Psoas muscle (tissue), 8 donors: ENCODE measurements around the gene KIRREL1. TPM values are rescaled to one million over a fixed set of nuclear protein-coding genes. Genes with fewer than 3 reads are reported as not detected.

Experiments
- ATAC-seq, 4 donors: fragments of 200-7000 bp; cut with Tn5 transposase; one replicate each; pipeline ENCODE4 v1.9.1; 2020; ENCODE audit warnings: moderate library complexity in 3 of 4, mild to moderate bottlenecking in 2 of 4
- DNase-seq, 2 donors: peaks; one replicate each; pipeline ENCODE4 v3.0.0-alpha.2; 2020
- H3K27ac ChIP-seq: fragments of 200-600 bp; one replicate; pipeline ENCODE4 v1.8.0; 2022
- H3K27me3 ChIP-seq, 3 donors: fragments of 200-600 bp in 1 of 3; one replicate each; pipeline versions ENCODE4 v1.6.1 to v1.8.0; 2013 to 2022; ENCODE audit warnings: low read length in 2 of 3, mild to moderate bottlenecking in 2 of 3, moderate library complexity in 1 of 3; ENCODE audit not compliant: insufficient read depth in 3 of 3
- H3K36me3 ChIP-seq, 2 donors: fragments of 200-600 bp in 1 of 2; one replicate each; pipeline versions ENCODE4 v1.6.1 to v1.8.0; 2013 to 2022; ENCODE audit warnings: low read depth in 1 of 2, mild to moderate bottlenecking in 1 of 2, moderate library complexity in 1 of 2; ENCODE audit not compliant: insufficient read depth in 1 of 2
- H3K4me1 ChIP-seq: fragments of 200-600 bp; one replicate; pipeline ENCODE4 v1.8.0; 2022
- H3K4me3 ChIP-seq: fragments of 200-600 bp; one replicate; pipeline ENCODE4 v1.8.0; 2022; ENCODE audit warnings: mild to moderate bottlenecking
- H3K9me3 ChIP-seq: fragments of 200-600 bp; one replicate; pipeline ENCODE4 v1.8.0; 2022
- WGBS, 3 donors: extraction: QIAGEN DNeasy Blood & Tissue Kit; methylation state at CpG; one replicate each; pipeline versions ENCODE4 v1.1.6 to v1.1.7; 2013; 5-methylcytosine and 5-hydroxymethylcytosine counted together
- intact Hi-C, 2 donors: fragments of 100-400 bp; cut with DNase I; formaldehyde crosslinking; loops; one replicate each; pipeline versions ENCODE4 v1.11.0 to v1.14.2; 2022
- polyA plus RNA-seq, 3 donors: library from polyadenylated mRNA; stranded (reverse); fragments of 200-250 nt; gene quantifications; one replicate each; pipeline ENCODE4 v1.2.3, GENCODE V29; 2013
- total RNA-seq, 4 donors: library from RNA; stranded (reverse); fragmentation: NEBNext Ultra II Directional in 2 of 4; extraction: Animal tissue kit (Norgen Biotek cat#: 25700) in 2 of 4; gene quantifications; one replicate each; pipeline versions ENCODE4 v1.2.1 to v1.2.4, GENCODE V29; 2021 to 2023
- TF ChIP-seq, protein P1 (sequence below): fragments of 200-600 bp; IDR thresholded peaks from one replicate; pipeline ENCODE4 v1.8.0; 2022; ENCODE audit warnings: antibody characterized with exemption
- donor health status: healthy with polysubstance abuse.
- donor health status: DM: no; HTN: no; CAD: no; lungs with moderate emphysema.
- donor health status: Bipolar disorder and iron deficiency.
- donor health status: healthy.
- donor health status: DM: yes; HTN: yes; CAD: no.
- donor health status: DM: no; HTN: no; CAD: no.
- donor health status: DM: no; HTN: no; CAD: no.
- donor health status: DM: yes; HTN: yes; CAD: no.

The KIRREL1 gene
- total and polyA plus RNA-seq, 7 donors = 1.3 to 7.6 (median 4.3) TPM

- intact Hi-C loops = no loop called here
- no peak for DNase-seq
- no peak overlapping the region for H3K4me3 ChIP-seq
- peaks cover 0 to 10% (median 0%) of the 10 kb centered on the region in 3 donors for H3K27me3 ChIP-seq
- WGBS, 3 donors = 64 to 75% (median 68%) methylated on average over 10 of the region's 10 CpGs
- TF ChIP-seq, protein P1, sequence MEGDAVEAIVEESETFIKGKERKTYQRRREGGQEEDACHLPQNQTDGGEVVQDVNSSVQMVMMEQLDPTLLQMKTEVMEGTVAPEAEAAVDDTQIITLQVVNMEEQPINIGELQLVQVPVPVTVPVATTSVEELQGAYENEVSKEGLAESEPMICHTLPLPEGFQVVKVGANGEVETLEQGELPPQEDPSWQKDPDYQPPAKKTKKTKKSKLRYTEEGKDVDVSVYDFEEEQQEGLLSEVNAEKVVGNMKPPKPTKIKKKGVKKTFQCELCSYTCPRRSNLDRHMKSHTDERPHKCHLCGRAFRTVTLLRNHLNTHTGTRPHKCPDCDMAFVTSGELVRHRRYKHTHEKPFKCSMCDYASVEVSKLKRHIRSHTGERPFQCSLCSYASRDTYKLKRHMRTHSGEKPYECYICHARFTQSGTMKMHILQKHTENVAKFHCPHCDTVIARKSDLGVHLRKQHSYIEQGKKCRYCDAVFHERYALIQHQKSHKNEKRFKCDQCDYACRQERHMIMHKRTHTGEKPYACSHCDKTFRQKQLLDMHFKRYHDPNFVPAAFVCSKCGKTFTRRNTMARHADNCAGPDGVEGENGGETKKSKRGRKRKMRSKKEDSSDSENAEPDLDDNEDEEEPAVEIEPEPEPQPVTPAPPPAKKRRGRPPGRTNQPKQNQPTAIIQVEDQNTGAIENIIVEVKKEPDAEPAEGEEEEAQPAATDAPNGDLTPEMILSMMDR = no peak
- H3K4me1 ChIP-seq = peaks cover 21% of the 10 kb centered on the region
- no peaks in the 10 kb centered on the region for H3K9me3 ChIP-seq
- peak overlapping the region; percentile 46 for H3K27ac ChIP-seq
- no peaks in the 10 kb centered on the region for H3K36me3 ChIP-seq
- no peak for ATAC-seq
Measured at GRCh38 chr1:158016651-158017335, 23.3 kb downstream of the KIRREL1 start.

GRCh38 chr1:158017800-158018595 lies 24.6 kb downstream of the KIRREL1 start:
- TF ChIP-seq, protein P1 = no peak
- H3K27me3 ChIP-seq = peaks cover 0 to 10% (median 0%) of the 10 kb centered on the region in 3 donors
- peak overlapping the region; percentile 58 for H3K27ac ChIP-seq
- H3K9me3 ChIP-seq = no peaks in the 10 kb centered on the region
- no peak overlapping the region for H3K4me3 ChIP-seq
- intact Hi-C loops = no loop called here
- no peak for ATAC-seq
- DNase-seq = no peak
- peaks cover 21% of the 10 kb centered on the region for H3K4me1 ChIP-seq
- no peaks in the 10 kb centered on the region for H3K36me3 ChIP-seq
- 77 to 84% (median 82%) methylated on average over 4 of the region's 4 CpGs for WGBS, 3 donors

- peaks cover 21% of the 10 kb centered on the region for H3K4me1 ChIP-seq
- peak; percentile 51 to 78 (median 63) for ATAC-seq
- H3K27ac ChIP-seq = peak overlapping the region; percentile 58
- peaks cover 0 to 10% (median 0%) of the 10 kb centered on the region in 3 donors for H3K27me3 ChIP-seq
- H3K4me3 ChIP-seq = peak overlapping the region; percentile 24
- WGBS, 3 donors = 14 to 21% (median 15%) methylated on average over 4 of the region's 4 CpGs
- TF ChIP-seq, protein P1 = no peak
- no peaks in the 10 kb centered on the region for H3K9me3 ChIP-seq
- intact Hi-C loops = no loop called here
- no peaks in the 10 kb centered on the region for H3K36me3 ChIP-seq
- DNase-seq = peak in 1 of 2 donors; percentile 37
Measured at GRCh38 chr1:158019171-158019868, 25.9 kb downstream of the KIRREL1 start.

DNA sequence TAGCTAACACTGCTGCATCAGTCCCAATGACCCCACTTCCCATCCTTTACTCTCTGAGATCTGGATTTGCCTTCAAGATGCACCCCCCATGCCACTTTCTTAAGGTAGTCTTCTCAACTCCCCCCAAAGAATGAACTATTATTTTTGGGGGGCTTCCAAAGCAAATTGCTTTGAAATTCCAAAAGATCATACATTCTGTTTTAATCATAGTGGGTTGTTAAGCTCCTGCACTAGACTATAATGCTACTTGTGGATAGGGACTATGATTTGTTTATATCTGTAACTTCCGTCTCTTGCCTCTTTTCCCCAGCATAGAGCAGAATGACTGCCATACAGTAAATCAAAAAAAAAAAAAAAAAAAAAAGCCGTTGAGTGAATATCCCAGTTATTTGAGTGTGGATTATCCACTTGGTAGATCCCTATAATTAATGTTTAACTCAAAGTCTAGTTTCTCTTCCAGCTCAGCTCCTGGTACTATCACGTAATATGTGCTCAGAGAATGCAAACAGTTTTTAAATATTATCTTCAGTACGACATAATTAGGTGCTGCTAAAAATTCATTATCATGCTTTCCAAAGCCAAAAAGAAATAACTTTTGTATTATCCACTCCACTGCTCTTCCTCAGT lies 26.9 kb downstream of the KIRREL1 start:
- Histone ChIP-seq H3K27me3 (peaks cover 0 to 10% (median 0%) of the 10 kb centered on the region in 3 donors), H3K27ac (peak overlapping the region; percentile 58), H3K9me3 (no peaks in the 10 kb centered on the region), H3K4me1 (peaks cover 21% of the 10 kb centered on the region), H3K36me3 (no peaks in the 10 kb centered on the region), H3K4me3 (no peak overlapping the region)
- TF ChIP-seq, protein P1 = no peak
- intact Hi-C loops = no loop called here
- 63 to 71% (median 66%) methylated on average over 4 of the region's 4 CpGs for WGBS, 3 donors
- ATAC-seq (no peak), DNase-seq (no peak)
